Frontal cortex (tissue), 1 donor: ENCODE measurements around the gene MED9. TPM values are rescaled to one million over a fixed set of nuclear protein-coding genes. Genes with fewer than 3 reads are reported as not detected.

Experiments
- small RNA-seq: library from RNA; depleted of rRNA; stranded (forward); fragments of <200 nt; gene quantifications from one replicate; pipeline ENCODE3, GENCODE V24; 2014
- total RNA-seq: library from RNA; depleted of rRNA; stranded (reverse); fragments of >200 nt; gene quantifications from one replicate; pipeline ENCODE4 v1.2.3, GENCODE V29; 2014

MED9 gene
- total RNA-seq, 1 donor from 2014 or later, result 12.6 TPM

Small RNAs within 50 kb of the gene (small RNA-seq; reads per million reads assigned to genes)
- not detected for gene RF00019

Other genes starting within 250 kb of the MED9 start
- 31.4 TPM for gene FLCN, start 239.8 kb upstream of the MED9 start, total RNA-seq
- 119 TPM for gene COPS3, start 195.8 kb upstream of the MED9 start, total RNA-seq
- gene NT5M, start 173.6 kb upstream of the MED9 start, total RNA-seq, result 6.5 TPM
- gene RASD1, start 19.4 kb downstream of the MED9 start, total RNA-seq, result 11.0 TPM
- gene PEMT, start 114.7 kb downstream of the MED9 start, total RNA-seq, result 17.1 TPM
- gene RAI1, start 204.5 kb downstream of the MED9 start, total RNA-seq, result 16.7 TPM